GM18517 (cell line): ENCODE results near the gene LYZL6.

Source experiments
- ATAC-seq: cut with Tn5 transposase; IDR thresholded peaks from one replicate; pipeline ENCODE4 v1.9.1; 2021; ENCODE audit warnings: mild to moderate bottlenecking, moderate library complexity; ENCODE audit not compliant: unreplicated experiment

The LYZL6 gene, protein sequence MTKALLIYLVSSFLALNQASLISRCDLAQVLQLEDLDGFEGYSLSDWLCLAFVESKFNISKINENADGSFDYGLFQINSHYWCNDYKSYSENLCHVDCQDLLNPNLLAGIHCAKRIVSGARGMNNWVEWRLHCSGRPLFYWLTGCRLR

GRCh38 chr17:35943537-35943936 is at the start of gene LYZL6:
Gene LYZL6, minus strand, starts transcription at chr17:35943713. Its CDS starts 4,357 bp downstream, at chr17:35939356.
- no peak for ATAC-seq

DNA sequence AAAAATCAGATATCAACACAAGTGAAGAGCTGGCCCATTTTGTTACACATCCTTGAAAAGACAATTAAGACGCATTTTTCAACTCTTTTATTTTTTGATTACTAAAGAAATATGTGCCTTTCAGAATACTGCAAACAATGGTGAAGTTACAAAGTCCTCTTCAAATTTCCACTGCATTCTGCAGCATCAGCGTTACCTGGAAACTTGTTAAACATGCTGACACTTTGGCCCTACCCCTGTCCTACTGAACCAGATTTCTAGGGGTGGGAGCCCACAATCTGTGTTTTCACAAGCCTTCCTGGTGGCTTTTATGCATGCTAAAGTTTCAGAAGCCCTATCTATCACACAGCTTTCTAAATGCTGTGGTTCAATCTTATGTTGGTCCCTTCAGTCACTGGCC is 47.6 kb upstream of the LYZL6 start:
- ATAC-seq, result no peak

DNA sequence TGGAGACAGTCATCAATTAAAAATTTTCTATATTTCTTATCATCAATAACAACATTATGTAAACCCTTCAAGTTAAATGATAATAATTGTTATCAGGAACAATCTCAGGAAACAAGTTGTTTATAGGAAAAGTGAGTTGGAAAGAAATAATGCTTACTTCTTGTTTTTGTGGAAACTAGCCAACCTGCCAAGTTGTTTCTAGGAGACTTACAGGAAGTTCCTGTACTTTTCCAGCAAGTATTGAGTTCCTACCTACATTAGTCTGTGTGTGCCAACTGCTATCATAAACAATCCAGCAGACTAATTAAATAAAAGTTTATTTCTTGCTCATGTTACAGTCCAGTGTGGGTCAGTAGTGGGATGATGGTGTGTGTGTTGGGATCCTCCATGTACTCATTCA is 44.7 kb upstream of the LYZL6 start:
- ATAC-seq, result no peak

DNA sequence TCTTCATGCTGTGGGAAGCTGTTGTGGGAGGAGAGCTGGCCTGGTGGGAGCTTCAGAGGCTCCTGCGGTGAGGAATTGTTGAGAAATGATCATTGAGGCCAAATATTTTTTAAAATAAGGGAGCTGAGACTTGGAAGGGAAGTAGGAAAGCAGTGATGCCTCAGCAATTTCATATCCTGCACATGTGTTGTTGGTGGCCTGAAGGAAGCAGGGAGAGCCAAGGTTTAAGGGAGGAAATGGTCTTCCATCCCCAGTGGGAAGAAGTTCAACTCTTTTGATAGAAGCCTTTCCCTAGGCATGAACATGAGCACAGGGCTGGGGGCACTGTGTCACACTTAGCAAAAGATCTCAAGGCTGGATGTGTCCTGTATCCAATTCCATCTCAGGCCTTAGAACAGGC is 43.1 kb upstream of the LYZL6 start, which contains the start of gene CCL14:
Gene CCL14, minus strand, starts transcription at position 87 of the 400 bp plus-strand sequence. Its CDS starts 80 bp downstream, at position 7.
- no peak for ATAC-seq

- no peak for ATAC-seq
Measured at GRCh38 chr17:35984140-35984539, 40.6 kb upstream of the LYZL6 start.

GRCh38 chr17:35982409-35983191 is 39.1 kb upstream of the LYZL6 start:
- ATAC-seq, result no peak

DNA sequence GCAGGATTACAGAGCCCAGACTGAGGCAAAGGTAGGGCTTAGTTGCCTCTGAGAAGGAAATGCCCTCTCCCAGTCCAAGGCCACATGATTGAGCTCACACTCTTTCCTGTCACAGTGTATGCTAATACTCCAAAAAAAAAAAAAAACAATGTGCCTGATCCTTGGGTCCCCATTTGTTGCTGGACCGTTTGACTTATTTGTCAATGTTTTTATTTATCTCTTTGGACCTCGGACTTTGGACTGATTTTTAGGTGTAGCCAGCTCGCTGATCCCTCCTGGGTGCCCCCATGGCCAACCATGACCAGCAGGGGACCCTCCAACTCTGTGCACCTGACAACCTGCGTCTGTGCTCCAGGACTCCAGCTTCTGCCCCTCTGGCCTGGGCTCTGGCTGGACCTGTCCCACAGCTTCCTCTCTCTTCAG is 38.4 kb upstream of the LYZL6 start:
- ATAC-seq, result no peak

- no peak for ATAC-seq
Measured at GRCh38 chr17:35981246-35981645, 37.7 kb upstream of the LYZL6 start, which contains the start of gene CCL16. Gene CCL16, minus strand, starts transcription at chr17:35981497. Its CDS starts 77 bp downstream, at chr17:35981420.

- ATAC-seq, result no peak
Measured at GRCh38 chr17:35978346-35978745, 34.8 kb upstream of the LYZL6 start.

DNA sequence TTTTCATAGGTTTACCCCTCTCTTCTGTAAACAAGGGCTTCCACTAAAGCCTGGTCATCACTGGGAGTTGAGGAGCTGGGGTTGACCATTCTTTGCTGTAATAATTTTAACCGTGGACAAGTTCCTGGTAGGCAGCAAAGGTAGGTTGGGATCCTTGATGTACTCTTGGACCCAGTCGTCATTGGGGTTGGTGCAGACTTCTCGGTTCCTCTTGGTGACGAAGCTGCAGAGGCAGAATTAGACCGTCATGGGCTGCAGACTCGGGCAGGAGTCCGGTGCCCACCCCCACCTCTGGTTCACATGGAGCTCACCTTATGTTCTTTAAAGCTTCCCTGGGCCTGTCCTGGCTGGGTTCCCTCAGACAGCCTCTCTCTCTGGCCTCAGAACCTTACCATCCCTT is 34.0 kb upstream of the LYZL6 start:
- ATAC-seq, result no peak

- no peak for ATAC-seq
Measured at GRCh38 chr17:35973333-35974260, 30.1 kb upstream of the LYZL6 start.

DNA sequence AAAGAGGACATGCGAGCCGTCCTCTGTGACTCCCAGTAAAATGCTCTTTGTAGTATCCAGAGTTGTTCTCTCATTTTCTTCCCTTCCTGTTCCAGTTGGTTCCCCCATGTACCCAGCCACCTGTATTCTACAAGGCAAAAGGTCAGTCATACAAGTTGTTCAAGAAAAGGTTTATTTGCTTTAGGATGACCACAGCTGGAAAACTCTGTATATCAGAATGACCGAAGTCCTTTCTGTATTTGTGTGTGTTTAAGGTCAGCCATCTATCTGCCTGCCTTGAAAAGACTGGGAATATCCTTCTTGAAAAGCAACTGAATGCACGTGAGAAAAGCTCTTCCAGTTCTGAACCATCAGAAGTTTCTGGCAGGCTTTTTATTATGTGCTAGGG is 29.4 kb upstream of the LYZL6 start:
- no peak for ATAC-seq

DNA sequence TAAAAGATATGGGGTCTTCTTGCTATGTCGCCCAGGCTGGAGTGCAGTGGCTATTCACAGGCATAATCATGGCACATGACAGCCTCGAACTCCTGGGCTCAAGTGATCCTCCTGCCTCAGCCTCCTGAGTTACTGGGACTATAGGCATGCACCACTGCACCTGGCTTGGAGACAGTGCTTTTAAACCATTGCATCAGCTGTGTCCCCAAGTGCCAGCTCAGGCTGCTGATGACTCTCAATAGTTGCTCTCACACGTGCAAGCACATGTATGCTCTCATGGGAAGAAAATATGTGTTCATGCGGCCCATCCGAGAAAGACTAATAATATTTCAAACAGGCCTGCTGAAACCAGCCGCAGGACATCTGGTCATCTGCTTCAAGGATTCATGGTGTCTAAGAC is 29.0 kb upstream of the LYZL6 start:
- ATAC-seq, result no peak

DNA sequence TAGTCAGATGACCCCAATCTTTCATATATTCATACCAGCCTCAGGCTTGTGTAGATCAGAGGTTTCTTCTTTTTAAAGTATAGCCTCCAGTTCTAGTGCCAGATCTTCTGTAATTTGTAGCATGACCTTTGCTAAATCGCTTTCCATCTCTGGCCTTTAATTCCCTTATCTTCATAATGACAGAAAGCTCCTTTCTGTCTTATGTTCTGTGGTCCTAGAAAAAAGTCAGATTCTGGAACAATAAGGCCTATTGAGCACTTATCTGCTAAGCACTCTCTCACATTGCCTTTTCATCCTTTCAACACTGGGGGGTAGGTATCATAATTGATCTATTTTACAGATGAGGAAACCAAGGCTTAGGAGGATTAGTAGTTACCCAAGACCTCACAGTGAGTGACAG is 28.6 kb upstream of the LYZL6 start:
- no peak for ATAC-seq

DNA sequence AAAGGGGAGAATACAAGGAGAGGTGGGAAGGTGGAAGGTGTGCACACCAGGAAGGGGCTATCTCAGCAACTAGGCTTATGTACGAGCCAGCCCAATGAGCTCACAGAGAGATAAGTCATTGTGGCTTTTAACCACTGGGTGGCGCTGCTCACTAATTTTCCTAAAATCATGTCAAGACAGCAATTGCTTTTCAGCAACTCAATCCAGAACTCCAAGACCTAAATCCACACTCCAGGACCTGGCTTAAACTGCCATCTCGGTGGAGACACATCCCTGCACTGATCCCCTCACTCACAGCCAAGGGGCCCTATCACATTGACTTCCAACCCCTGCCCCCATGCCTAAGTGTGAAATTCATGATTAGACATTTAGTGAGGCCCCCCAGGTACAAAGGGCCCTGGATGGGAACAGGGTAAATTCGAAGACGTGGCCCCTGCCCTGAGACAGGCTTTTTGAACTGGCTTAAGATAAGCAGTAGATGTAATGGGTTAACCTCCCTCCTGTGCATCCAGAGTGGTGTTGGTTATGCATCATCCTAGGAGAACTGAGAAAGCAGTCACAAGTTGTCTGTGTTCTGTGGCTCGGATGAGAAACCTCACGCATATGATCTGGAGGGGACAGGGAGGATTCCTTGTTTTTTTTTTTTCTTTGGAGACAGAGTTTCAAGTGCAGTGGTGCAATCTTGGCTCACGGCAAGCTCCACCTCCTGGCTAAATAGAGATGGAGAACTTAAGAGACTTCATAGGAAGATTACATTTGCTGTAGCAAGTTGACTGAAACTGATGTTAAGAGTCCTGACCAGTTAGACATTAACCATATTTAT is 26.3 kb upstream of the LYZL6 start:
- no peak for ATAC-seq

DNA sequence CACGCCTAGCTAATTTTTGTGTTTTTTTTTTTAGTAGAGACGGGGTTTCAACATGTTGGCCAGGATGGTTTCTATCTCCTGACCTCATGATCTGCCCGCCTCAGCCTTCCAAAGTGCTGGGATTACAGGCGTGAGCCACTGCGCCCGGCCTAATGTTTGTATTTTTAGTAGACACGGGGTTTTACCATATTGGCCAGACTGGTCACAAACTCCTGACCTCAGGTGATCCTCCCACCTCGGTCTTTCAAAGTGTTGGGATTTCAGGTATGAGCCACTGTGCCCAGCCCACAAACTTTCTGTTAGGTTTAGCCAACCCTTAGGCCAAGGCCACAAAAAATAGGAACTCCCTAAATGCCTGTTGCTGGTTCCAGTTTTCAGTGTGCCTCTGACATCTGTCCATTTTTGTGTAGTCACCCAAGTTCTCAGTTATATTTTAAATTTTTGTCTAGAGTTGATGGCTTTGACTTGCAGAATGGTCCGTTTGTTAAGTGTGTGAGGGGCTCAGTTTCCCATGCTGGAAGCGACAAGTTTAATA is 25.1 kb upstream of the LYZL6 start:
- ATAC-seq, result no peak

DNA sequence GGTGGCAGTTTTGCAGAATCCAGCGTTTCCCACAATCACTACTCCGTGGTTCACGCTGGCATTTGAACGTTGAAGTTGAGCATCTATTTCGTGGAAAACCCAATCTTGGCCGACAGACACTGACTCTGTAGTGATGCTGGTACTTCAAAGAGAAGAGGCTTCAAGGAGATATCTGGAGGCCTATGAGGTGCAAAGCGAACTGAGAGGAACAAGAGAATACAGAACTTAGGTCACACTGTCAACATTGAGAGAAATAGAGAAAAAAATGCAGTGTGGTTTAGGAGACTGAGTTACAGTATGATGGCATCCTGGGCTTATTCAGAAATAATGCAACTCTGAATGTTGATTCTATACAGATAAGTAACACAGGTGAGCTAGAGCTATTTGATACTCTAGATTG is 21.8 kb upstream of the LYZL6 start:
- no peak for ATAC-seq

GRCh38 chr17:35963663-35964062 is 20.1 kb upstream of the LYZL6 start:
- ATAC-seq, result no peak

GRCh38 chr17:35953720-35954119 is 10.2 kb upstream of the LYZL6 start:
- ATAC-seq, result no peak

- no peak for ATAC-seq
Measured at GRCh38 chr17:35949401-35949800, 5.9 kb upstream of the LYZL6 start.
